Fibroblast of skin of right biceps (primary cell): Measurements from ENCODE around the gene ITFG1.
"Not testable (repeated sequence)": the region's sequence is repeated elsewhere in the genome, so short reads cannot be mapped to it uniquely, and the experiment has no call there.

Experiments
- DNase-seq: peaks from one replicate; pipeline ENCODE4 v3.0.0-alpha.2; 2013

The ITFG1 gene

DNA sequence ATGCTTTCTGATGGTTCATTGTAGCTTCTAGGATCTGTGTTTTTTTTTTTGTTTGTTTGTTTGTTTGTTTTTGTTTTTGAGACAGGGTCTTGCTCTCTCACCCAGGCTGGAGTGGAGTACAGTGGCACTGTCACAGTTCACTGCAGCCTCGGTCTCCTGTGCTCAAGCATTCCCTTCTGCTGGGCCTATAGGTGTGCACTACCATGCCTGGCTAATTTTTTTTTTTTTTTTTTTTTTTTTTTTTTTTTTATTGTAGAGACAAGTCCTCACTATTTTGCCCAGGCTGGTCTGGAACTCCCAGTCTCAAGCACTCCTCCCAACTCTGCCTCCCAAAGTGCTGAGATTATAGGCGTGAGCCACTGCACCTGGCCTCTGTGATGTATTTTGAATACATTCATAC lies 12.1 kb upstream of the ITFG1 start:
- not testable (repeated sequence) for DNase-seq

DNA sequence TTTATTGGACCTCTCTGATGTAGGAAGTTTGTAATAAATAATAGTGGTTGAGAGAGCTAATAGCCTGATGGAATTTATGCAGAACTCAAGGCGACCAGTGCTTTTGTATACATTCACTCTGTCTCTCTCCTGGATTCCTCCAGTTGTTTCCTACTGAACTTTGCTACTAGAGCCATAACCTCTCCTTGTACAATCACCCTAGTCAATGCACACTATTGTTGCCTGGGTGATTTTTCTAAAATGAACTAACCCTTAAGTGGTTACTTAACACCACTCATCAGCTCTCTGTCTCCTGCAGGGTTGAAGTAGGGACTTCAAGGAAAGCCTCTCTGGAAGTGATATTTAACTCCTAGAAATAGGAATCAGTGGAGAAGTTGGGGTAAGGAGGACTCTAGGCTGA lies 9.9 kb upstream of the ITFG1 start:
- no peak for DNase-seq

DNA sequence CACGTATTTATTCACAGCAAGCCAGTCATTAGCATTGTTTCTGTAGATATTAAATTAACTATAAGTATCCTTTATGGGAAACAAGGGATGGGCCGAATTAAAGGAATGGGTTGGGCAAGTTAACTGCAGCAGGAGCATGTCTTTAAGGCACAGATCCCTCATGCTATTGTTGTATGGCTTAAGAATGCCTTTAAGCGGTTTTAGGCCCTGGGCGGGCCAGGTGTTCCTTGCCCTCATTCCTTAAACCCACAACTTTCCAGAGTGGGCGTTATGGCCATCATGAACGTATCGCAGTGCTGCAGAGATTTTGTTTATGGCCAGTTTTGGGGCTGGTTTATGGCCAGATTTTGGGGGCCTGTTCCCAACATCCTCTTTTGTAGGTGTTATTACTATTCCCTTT lies 9.3 kb upstream of the ITFG1 start:
- DNase-seq: no peak

DNA sequence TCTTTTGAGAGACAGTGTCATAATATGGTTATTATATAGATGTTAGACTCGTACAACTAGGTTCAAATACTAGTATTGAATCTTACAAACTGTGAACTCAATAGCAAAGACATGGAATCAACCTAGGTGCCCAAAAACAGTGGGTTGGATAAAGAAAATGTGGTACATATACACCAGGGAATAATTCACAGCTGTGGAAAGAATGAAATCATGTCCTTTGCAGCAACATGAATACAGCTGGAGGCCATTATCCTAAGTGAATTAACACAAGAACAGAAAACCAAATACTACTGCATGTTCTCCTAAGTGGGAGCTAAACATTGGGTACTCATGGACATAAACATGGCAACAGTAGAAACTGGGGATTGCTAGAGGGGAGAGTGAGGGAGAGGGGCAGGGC lies 8.4 kb upstream of the ITFG1 start:
- DNase-seq: no peak

DNA sequence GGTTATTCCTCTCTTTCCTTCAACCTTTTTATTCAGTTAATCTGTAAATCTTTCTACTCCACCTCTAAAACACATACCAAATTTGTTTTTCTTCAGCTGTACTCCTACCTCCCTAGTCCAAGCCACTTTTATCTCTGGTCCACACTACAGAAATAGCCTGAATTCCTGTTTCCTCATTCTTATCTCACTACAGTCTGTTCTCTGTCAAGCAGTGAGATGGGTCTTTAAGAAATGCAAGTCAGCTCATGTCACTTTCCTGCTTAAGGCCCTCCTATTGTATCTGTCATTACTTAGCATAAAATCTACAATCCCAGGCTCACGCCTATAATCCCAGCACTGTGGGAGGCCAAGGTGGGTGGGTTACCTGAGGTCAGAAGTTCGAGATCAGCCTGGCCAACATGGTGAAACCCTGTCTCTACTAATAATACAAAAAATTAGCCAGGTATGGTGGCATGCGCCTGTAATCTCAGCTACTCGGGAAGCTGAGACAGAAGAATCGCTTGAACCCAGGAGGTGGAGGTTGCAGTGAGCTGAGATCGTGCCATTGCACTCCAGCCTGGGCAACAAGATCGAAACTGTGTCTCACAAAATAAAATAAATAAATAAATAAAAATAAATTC lies 7.3 kb upstream of the ITFG1 start:
- DNase-seq: not testable (repeated sequence)

DNA sequence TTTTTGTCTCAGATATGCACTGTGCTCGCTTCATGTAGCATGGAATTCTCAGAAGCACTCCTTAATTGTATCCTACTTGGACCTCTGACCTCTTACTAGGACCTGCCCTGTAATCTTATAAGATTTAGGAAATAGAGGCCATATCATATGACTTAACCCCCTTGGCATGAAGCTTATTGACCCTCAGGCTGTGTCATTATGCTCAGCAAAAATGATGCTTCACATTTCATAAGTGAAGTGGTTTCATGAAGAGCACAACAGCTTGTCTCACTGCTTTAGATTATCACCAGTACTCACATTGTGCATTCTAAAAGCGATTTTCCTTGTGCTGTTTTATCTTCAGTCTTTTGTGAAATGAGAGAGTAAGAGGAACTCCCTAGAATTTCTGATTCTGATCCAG lies 6.6 kb upstream of the ITFG1 start:
- DNase-seq: no peak

DNA sequence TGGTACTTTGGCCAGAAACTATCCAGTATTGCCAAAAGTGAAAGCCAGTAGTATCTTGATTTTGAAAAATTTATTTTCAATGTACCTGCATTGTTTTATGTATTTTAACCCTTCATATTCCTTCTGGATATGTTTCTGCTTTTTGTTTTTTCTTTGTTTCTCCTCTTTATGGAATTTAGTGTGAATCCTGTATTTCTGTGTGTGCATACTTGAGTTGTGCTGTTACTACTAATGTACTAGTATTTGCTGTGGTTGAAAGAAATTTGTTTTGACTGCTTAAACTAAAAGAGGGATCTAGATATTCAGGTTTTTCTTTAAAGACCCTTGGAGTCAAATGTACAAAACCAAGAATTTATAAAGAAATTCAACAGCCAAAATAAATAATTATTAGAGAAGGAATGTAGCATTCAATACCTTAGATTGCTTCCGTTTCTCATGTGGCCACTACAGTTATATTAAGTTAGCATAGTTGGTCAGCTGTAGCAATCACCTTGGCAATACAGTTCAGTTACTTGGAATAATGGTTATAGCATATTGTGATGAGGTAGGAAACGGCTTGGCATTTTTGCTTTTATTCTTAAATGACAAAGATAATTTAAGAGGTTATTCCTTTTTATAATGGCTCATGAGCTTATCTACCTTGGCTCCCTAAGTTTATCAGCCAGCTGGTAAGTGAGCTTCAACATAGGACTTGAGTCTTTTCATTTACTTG lies 5.2 kb upstream of the ITFG1 start:
- DNase-seq: no peak

DNA sequence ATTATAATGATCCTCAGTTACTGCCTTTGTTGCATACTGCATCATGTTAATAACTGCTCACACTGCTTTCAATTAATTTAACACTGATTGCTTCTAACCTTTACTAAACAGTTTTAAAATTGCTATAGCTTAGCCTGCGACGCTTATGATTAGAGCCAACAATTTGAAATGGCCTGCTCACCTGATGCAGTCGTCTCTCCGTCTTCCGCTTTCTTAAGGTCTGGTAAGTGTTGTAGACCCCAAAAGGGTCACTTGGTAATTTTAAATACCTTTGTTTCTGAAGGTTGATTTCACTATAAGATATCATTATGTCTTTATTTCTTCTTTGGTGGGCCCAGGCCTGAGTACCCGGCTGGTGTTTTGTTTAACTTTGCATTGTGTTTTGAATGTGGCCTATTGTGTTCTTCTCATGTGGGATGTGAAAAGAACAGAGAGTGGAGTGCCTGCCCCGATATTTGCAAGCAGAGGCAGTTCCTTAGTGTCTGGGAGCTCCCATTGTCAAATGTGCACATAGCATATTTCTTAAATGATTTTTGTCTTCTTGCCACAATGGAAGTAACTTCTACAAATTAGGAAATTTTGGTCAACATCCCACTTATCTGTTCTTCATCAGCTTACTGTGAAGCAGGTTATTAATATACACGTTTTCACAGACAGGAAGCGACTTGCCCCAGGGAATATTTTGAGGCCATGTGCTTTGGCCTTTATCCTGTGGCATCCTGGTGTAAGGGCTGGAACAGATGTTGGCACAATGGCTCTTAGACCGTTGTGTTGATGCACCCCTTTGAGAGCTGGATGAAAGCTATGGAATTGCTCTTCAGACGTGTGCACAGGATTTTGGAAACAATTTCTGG lies 3.1 kb upstream of the ITFG1 start:
- DNase-seq: no peak

DNA sequence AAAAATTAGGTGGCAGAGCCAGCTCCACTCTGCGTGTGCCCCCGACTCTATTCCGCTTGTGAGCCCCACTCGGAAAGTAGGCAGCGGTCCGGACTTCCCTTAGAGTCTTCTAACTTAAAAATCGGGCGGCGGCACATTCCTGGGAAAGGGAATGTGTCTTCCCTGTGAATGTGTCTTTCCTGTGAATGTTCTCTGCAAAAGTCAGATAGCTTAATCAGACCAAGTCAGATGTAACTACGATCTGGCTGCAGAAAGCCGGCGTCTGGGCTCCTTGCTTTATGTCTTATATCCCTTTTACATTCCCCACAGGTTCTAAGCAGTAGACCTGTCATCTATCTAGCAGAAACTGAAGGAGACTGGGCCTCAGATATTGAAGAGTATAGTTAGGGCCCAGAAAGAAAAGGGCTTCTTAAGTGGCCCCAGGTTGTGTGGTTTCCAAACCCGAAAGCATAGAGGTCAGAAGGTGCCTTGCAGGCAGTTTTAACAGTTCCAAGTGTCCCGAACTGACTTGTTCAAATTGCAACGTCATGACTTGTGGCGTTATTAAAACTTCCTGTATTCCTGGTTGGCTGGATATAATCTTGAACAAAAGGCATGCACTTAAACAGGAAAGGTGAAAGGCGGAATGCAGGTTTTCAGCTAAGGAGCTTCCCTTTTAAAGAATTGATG lies 869 bp upstream of the ITFG1 start:
- DNase-seq: peak; percentile 54

DNA sequence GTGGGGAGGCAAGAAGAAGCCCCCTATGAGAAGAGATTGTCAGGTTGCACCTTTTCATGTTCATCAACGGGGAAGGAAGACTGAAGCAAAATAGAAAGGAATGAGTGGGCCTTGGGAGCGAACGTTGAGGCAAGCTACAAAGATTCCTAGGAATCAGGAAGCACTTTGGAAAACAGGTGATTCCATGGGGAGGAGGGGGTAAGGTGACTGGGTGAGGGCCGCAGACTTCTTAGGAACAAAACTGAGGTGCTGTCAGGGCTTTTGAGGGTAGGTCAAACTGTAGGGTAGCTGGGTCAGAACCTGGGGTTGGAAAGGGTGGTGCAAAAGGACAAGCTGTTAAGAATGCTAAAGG lies 528 bp downstream of the ITFG1 start:
- no peak for DNase-seq

DNA sequence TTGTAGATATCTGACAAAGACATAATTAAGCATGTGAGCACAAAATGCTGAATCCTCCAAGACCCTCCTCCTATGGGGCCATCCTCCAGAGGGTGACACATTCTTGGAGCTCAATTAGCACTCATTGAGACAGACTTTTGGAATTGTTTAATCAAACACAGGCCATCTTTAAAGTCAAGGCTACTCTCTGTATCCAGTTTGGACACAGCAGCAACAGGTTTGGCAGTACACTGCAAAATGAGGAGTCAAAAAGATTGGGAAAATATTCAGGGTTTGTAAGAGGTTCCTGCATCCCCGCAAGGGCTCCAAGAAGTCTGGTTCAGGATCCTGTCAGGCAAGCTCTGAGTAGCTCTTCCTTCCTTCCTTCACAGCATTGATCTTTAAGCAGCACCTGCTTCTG lies 1.3 kb downstream of the ITFG1 start:
- DNase-seq: no peak

DNA sequence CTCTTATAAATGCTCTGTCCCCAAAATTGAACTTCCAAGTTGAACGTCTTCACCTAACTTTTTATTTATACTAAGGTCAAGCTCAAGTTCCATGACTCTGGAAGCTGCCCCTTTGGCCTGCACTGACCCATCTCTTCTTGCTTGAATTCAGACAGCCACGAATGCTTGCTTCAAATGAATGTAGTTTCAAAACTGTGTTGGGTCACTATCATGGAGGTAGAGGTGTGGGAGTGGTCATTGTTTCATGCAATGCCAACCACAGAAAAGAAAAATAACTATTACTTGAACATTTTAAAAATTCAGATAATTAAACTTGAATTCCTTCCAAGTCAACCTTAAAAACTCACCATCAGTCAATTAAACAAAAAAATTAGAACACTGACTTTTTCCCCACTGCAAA lies 2.5 kb downstream of the ITFG1 start:
- no peak for DNase-seq

DNA sequence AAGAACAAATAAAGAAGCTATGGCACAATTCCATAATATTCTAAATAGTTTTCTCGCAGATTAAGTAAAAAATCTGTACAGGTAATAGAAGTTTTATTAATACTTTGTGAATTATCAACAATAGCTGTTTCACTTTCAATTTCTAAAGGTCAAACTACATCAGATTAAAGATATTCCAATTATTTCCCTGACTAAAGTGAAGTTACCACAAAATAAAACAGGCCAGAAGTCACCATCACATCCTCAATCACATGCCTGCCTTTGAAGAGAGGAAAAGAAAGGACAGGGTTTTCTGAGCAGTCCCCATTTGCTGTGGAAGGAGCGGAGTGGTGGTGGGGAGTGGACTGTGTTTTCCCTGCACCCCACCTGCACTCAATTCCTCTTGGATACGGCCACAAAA lies 11.1 kb downstream of the ITFG1 start:
- no peak for DNase-seq

DNA sequence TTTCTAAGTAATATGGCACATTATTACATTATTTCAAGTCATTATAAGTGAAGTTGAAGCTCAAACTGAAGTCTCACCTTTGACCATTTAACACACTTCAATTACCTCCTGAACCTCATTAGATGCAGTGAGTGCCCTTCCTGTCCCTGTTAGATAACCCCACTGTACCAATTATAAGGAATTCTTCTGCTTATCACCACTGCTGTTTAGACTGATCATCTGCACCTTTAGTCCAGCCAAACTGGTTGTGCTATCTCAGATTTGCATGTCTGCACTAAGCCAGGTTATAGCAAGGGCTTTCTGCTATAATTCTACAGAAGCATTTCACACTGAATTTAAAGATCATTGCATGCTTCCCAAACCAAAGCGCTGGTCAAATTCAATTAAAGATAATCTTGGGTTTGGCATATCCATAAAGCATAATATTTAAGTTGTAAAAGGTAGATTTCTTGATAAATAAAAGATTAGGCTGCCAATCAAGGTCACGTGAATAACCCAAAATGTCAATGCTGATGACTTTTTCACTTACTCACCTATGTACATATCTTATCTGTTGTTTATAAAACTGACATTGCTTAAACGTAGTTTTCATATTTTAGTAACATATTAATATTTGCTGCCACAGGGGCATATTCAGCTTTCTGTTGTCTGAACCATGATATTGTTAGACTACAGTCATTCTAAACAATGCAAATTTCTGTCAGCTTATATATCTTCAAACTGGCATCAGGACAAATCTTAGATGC lies 11.9 kb downstream of the ITFG1 start:
- DNase-seq: no peak

DNA sequence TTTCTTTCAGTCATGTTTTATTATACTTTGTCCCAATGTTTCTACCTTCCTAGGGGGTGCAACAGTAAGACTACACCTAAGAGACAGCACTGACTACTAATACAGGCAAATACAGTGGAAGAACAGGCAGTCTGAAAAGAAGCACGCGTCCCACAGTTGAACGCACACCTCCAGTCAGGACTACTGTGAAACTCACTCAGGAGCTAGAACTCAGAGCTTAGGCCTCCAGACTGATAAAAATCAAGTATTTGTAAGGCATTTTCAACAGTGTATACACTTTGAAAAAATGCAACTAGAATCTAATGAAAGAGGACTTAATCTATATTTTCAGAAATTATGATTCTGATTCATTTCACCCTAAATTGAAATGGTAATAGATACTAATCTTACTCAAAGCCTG lies 14.4 kb downstream of the ITFG1 start:
- DNase-seq: no peak

DNA sequence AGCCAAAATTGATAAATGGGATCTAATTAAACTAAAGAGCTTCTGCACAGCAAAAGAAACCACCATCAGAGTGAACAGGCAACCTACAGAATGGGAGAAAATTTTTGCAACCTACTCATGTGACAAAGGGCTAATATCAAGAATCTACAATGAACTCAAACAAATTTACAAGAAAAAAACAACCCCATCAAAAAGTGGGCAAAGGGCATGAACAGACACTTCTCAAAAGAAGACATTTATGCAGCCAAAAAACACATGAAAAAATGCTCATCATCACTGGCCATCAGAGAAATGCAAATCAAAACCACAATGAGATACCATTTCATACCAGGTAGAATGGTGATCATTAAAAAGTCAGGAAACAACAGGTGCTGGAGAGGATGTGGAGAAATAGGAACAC lies 18.0 kb downstream of the ITFG1 start:
- not testable (repeated sequence) for DNase-seq

DNA sequence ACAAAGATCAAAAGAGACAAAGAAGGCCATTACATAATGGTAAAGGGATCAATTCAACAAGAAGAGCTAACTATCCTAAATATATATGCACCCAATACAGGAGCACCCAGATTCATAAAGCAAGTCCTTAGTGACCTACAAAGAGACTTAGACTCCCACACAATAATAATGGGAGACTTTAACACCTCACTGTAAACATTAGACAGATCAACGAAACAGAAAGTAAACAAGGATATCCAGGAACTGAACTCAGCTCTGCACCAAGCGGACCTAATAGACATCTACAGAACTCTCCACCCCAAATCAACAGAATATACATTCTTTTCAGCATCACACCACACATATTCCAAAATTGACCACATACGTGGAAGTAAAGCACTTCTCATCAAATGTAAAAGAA lies 20.8 kb downstream of the ITFG1 start:
- not testable (repeated sequence) for DNase-seq

DNA sequence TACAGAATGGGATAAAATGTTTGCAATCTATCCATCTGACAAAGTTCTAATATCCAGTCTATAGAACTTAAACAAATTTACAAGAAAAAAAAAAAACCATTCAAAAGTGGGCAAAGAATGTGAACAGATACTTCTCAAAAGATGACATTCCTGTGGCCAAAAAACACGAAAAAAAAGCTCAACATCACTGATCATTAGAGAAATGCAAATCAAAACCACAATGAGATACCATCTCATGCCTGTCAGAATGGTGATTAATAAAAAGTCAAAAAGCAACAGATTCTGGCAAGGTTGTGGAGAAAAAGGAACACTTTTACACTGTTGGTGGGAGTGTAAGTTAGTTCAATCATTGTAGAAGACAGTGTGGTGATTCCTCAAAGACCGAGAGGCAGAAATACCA lies 26.6 kb downstream of the ITFG1 start:
- DNase-seq: peak; percentile 30

DNA sequence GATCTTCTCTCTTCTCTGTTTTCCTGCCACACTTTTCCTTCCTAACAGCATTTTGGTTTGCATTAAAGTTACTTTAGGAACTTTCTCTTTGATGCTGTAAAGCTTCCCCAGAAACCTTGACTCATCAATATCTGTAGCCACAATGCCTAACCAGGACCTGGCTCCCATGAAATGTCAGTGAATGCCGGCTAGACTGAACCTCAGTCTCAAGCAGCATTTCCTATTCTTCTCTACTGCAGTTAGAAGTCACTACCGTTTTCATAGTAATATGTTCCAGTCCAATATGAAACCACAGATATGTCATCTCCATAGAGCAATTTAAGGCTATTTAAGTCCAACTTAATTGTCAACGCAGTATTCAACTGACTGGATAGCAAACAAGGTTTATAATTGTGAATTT lies 28.9 kb downstream of the ITFG1 start:
- DNase-seq: no peak

DNA sequence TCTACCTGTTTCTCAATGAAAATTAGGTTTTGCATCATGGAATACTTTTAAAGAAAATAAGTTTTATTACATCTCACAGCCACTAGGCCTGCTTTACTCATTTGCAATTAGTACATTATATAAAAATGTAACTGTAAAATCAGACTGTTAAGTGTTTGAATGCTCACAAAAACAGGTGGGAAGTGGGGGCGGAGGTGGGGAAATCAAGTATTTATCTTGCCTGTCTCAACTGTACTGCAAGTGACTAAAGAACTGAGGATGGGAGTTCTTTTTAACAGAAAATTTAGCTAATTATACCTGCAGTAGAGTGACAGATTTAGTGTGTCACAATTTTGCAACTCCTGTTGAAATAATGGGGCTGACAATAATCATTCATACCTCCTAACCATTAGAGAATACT lies 34.1 kb downstream of the ITFG1 start:
- no peak for DNase-seq

DNA sequence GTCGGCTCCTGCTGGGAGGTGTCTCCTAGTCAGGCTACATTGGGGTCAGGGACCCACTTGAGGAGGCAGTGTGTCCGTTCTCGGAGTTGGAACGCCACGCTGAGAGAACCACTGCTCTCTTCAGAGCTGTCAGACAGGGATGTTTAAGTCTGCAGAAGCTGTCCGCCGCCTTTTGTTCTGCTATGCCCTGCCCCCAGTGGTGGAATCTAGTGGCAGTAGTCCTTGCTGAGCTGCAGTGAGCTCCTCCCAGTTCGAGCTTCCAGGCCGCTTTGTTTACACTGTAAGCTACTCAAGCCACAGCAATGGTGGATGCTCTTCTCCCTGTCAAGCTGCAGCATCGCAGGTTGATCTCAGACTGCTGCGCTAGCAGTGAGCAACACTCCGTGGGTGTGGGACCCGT lies 36.0 kb downstream of the ITFG1 start:
- no peak for DNase-seq

DNA sequence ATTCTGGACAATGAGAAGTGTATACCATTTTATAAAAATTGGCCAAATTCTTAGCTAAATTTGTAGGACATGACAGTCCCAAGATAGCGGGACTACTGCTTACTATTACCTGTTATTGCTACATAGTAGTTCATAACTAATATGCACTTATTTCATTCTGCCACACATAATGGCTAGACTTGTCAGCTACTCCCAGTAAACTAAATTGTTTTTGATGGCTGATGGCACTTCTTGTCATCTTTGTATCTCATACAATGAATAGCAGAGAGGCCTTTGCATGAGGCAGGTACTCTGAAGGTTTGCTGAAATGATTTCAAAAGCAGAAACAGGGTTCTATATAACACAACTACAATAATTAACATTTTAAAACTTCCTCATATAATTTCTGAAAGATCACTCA lies 44.0 kb downstream of the ITFG1 start:
- DNase-seq: no peak

DNA sequence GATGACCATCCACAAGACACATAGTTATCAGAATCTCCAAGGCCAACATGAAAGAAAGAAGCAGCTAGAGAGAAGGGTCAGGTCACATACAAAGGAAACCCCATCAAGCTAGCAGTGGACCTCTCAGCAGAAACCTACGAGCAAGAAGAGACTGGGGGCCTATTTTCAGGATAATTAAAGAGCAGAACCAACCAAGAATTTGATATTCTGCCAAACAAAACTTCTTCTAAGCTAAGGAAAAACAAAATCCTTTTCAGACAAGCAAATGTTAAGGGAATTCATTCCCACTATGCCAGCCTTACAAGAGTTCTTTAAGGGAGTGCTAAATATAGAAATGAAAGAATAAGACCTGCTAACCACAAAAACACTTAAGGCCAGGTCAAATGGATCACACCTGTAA lies 47.8 kb downstream of the ITFG1 start:
- DNase-seq: no peak
